Gastroesophageal sphincter (tissue), 4 donors: Measurements from ENCODE around the gene THTPA. TPM values are rescaled to one million over a fixed set of nuclear protein-coding genes. Genes with fewer than 3 reads are reported as not detected.
"Not testable (repeated sequence)": the region's sequence is repeated elsewhere in the genome, so short reads cannot be mapped to it uniquely, and the experiment has no call there.

Experiments
- ATAC-seq: fragments of 150-250 bp; one replicate; pipeline ENCODE4 v1.9.1; 2016; ENCODE audit warnings: mild to moderate bottlenecking, moderate library complexity
- H3K27ac ChIP-seq, 4 donors: fragments of 200-600 bp; sonication (generic) in 3 of 4; 1 replicate in 3 of 4; 2 replicates in 1 of 4; pipeline ENCODE4 v1.5.1; 2016 to 2019
- H3K27me3 ChIP-seq: fragments of 200-600 bp; sonication (generic); one replicate; pipeline ENCODE4 v1.5.1; 2019
- H3K36me3 ChIP-seq, 2 donors: fragments of 200-600 bp; sonication (generic); one replicate each; pipeline ENCODE4 v1.5.1; 2019; ENCODE audit warnings: control low read depth in 1 of 2
- H3K4me1 ChIP-seq, 3 donors: fragments of 200-600 bp; sonication (generic); 1 replicate in 2 of 3; 2 replicates in 1 of 3; pipeline ENCODE4 v1.5.1; 2016 to 2019; ENCODE audit warnings: control low read depth in 2 of 3
- H3K4me3 ChIP-seq, 2 donors: fragments of 200-600 bp; sonication (generic); one replicate each; pipeline ENCODE4 v1.5.1; 2019; ENCODE audit warnings: mild to moderate bottlenecking in 1 of 2, moderate library complexity in 1 of 2
- H3K9me3 ChIP-seq, 3 donors: fragments of 200-600 bp; sonication (generic); one replicate each; pipeline ENCODE4 v1.5.1; 2017 to 2019; ENCODE audit warnings: control low read depth in 2 of 3
- EP300 ChIP-seq: sonication (generic); formaldehyde crosslinking; IDR thresholded peaks from one replicate; pipeline ENCODE4 v1.6.1; 2017; ENCODE audit warnings: antibody characterized with exemption, mild to moderate bottlenecking
- POLR2A ChIP-seq, 2 donors: fragments of 450-650 bp; IDR thresholded peaks; one replicate each; pipeline ENCODE4 v1.6.1; 2017; ENCODE audit warnings: antibody characterized with exemption in 2 of 2, mild to moderate bottlenecking in 2 of 2, moderate library complexity in 1 of 2
- POLR2AphosphoS5 ChIP-seq: sonication (generic); formaldehyde crosslinking; IDR thresholded peaks from one replicate; pipeline ENCODE4 v1.6.1; 2017; ENCODE audit warnings: antibody characterized with exemption
- WGBS, 2 donors: methylation state at CpG; one replicate each; pipeline ENCODE4 v1.1.5; 2018; ENCODE audit warnings: low coverage in 1 of 2; 5-methylcytosine and 5-hydroxymethylcytosine counted together
- total RNA-seq, 4 donors: library from RNA; depleted of rRNA; stranded (reverse); fragments of >200 nt; gene quantifications; one replicate each; pipeline ENCODE4 v1.1.0, GENCODE V29; 2016
- TF ChIP-seq, protein P1 (sequence below), 4 experiments: fragments of 200-600 bp in 2 of 4; fragments of 450-650 bp in 2 of 4; sonication (generic) in 1 of 4; IDR thresholded peaks; one replicate each; pipeline ENCODE4 v1.5.1; 2017 to 2019; ENCODE audit warnings: antibody characterized with exemption in 4 of 4, mild to moderate bottlenecking in 2 of 4, moderate library complexity in 2 of 4

THTPA gene
- total RNA-seq, 4 donors from 2014 or later: 17.7 to 28.8 (median 21.3) TPM

DNA sequence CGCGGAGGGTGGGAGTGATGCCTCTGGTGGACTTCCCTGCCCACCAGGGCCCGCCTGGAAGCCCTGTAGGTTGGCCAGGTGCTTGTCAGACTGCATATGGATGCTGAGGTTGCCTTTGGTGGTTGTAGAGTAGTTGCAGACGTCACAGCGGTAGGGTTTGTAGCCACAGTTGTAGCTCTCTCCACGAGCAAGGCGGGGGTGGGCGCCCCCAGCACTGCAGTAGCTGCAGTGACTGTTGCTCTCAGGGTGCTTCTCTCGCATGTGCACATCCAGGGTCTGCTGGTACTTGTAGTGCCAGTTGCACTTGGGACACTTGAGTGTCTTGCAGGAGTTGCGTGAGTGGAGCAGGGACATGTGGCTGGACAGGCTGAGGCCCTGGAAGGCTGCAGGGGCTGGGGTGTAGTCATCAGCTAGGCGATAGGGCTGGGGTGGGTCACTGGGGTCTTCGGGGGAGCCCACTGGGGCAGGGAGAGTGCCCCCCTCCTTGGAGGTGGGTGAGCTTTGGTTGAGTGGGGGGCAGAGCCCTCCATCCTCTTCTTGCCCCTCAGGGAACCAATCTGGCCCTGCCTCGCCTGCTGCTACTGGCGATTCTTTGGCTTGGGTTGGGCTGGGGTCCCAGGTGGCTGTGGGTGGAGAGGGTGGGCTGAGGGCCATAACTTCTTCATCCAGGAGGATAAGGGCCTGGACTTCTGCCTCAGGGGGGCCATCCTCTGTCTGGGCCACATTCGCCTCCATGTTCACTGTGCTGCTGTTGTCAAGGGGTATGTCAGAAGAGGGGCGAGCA is 22.2 kb upstream of the THTPA start:
- ATAC-seq: no peak
- Histone ChIP-seq H3K27ac (no peak overlapping the region), H3K4me1 (no peaks in the 10 kb centered on the region), H3K27me3 (no peaks in the 10 kb centered on the region), H3K36me3 (peaks cover 0 to 22% of the 10 kb centered on the region in 2 donors), H3K4me3 (no peak overlapping the region), H3K9me3 (no peaks in the 10 kb centered on the region)
- 80 to 100% methylated on average over 1 of the region's 16 CpGs for WGBS, 2 donors
- TF ChIP-seq, protein P1, sequence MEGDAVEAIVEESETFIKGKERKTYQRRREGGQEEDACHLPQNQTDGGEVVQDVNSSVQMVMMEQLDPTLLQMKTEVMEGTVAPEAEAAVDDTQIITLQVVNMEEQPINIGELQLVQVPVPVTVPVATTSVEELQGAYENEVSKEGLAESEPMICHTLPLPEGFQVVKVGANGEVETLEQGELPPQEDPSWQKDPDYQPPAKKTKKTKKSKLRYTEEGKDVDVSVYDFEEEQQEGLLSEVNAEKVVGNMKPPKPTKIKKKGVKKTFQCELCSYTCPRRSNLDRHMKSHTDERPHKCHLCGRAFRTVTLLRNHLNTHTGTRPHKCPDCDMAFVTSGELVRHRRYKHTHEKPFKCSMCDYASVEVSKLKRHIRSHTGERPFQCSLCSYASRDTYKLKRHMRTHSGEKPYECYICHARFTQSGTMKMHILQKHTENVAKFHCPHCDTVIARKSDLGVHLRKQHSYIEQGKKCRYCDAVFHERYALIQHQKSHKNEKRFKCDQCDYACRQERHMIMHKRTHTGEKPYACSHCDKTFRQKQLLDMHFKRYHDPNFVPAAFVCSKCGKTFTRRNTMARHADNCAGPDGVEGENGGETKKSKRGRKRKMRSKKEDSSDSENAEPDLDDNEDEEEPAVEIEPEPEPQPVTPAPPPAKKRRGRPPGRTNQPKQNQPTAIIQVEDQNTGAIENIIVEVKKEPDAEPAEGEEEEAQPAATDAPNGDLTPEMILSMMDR (IDR thresholded peaks at IDR 0.05): no peak
- TF ChIP-seq EP300: no peak
- no peak for TF ChIP-seq POLR2AphosphoS5
- TF ChIP-seq POLR2A (IDR thresholded peaks at IDR 0.05): no peak

DNA sequence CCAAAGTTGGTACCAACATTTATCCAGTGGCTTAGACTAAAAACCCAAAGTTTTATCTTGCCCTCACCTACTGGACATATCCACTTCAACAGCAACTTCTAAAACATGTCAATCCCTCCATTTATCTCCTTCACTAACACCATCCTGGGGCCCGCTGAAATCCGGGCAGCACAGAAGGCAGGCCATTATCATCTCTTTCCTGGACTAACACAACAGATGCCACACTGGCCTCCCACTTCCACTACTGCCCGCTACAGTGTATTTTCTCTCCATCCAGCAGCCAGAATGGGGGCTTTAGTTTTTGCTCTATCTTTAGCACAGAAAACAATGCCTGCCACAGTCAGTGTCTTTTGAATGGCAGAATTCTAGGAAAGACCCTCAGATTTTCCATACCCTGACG is 20.1 kb upstream of the THTPA start:
- no peak for TF ChIP-seq POLR2A (IDR thresholded peaks at IDR 0.05)
- no peak for TF ChIP-seq POLR2AphosphoS5
- no peak for TF ChIP-seq EP300
- TF ChIP-seq, protein P1 (IDR thresholded peaks at IDR 0.05): no peak
- Histone ChIP-seq H3K4me1 (peaks cover 0 to 4% (median 0%) of the 10 kb centered on the region in 3 donors), H3K36me3 (peaks cover 0 to 22% of the 10 kb centered on the region in 2 donors), H3K27ac (no peak overlapping the region), H3K9me3 (no peaks in the 10 kb centered on the region), H3K4me3 (no peak overlapping the region), H3K27me3 (no peaks in the 10 kb centered on the region)
- 68 to 70% methylated on average over 2 to 4 of the region's 4 CpGs for WGBS, 2 donors
- no peak for ATAC-seq

DNA sequence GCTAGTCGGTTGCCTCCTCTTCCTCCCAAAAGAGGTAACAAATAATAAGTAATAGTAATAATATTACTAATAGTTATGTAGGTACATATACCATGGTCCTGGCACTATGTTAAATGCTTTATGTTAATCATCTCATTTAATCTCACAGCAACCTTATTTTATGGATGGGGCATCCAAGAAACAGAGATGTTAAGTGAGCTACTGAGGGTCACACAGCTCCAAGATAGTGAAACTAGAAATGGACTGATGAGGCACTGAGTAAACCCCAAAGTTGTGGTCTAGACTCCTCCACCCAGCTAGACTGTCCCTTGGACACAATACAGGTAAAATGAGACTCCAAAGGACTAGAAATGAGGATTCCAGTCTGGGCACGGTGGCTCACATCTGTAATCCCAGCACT is 19.6 kb upstream of the THTPA start:
- H3K27ac ChIP-seq: no peak overlapping the region
- no peak for ATAC-seq
- no peak overlapping the region for H3K4me3 ChIP-seq
- no peaks in the 10 kb centered on the region for H3K9me3 ChIP-seq
- peaks cover 0 to 4% (median 0%) of the 10 kb centered on the region in 3 donors for H3K4me1 ChIP-seq
- H3K27me3 ChIP-seq: no peaks in the 10 kb centered on the region
- 71 to 83% methylated on average over 1 of the region's 2 CpGs for WGBS, 2 donors
- TF ChIP-seq EP300 (no peak), POLR2AphosphoS5 (no peak), POLR2A (IDR thresholded peaks at IDR 0.05) (no peak)
- TF ChIP-seq, protein P1 (IDR thresholded peaks at IDR 0.05): no peak
- peaks cover 0 to 22% of the 10 kb centered on the region in 2 donors for H3K36me3 ChIP-seq

DNA sequence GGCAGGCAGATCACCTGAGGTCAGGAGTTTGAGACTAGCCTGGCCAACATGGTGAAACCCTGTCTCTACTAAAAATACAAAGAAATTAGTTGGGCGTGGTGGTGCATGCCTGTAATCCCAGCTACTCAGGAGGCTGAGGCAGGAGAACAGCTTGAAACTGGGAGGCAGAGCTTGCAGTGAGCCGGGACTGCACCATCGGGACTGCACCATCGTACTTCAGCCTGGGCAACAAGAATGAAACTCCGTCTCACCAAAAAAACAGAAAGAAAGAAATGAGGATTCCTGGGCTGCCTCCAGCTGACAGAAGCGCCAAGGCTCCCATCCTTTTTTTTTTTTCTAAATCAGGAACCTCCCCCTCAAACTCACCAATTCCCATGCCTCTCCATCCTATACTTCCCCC is 19.2 kb upstream of the THTPA start:
- H3K27ac ChIP-seq, H3K27me3 ChIP-seq, H3K4me3 ChIP-seq, H3K4me1 ChIP-seq, ATAC-seq, H3K9me3 ChIP-seq: not testable (repeated sequence)
- WGBS, 2 donors: 88 to 90% methylated on average over 3 to 6 of the region's 6 CpGs
- H3K36me3 ChIP-seq: peaks cover 0 to 22% of the 10 kb centered on the region in 2 donors

DNA sequence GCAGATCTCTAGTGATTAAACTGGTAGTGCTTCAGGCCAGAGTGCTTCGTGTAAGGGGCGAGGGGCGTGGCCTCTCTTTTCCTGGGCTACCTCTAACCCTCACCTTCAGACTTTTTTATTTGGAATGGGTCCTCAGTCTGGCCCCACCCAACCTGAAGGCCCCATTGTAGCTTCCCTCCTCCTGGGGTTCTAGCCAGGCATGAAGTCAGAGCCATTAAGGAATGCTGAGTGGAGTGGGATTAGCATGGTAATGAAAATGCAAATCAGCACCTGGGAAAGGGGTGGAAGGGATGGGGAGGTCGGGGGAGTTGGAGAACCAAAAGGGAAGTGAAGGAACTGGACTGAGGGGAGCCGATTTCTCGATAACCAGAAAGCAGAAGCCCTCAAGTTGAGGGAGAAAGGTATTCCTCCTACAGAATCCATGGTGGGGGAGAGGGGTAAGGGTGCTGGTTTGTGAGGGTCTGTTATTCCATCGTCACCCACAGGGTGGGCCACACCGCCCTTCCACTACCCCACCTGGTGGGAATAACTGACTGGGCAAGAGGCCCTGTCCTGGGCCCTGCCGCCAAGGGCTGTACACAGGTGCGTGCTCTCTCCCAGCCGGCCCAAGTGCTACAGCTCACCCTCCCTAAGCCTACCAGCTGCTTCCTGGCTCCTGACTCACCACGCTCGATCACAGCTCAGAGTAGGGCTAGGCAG is 18.6 kb upstream of the THTPA start:
- Histone ChIP-seq H3K27ac (no peak overlapping the region), H3K4me3 (no peak overlapping the region), H3K36me3 (peaks cover 0 to 22% of the 10 kb centered on the region in 2 donors), H3K4me1 (peaks cover 0 to 4% (median 0%) of the 10 kb centered on the region in 3 donors), H3K9me3 (no peaks in the 10 kb centered on the region), H3K27me3 (no peaks in the 10 kb centered on the region)
- no peak for ATAC-seq
- no peak for TF ChIP-seq POLR2AphosphoS5
- no peak for TF ChIP-seq POLR2A (IDR thresholded peaks at IDR 0.05)
- TF ChIP-seq, protein P1 (IDR thresholded peaks at IDR 0.05): no peak
- 52 to 80% methylated on average over 5 to 10 of the region's 13 CpGs for WGBS, 2 donors
